Ectodermal cell (in vitro differentiated cells): Measurements from ENCODE around the gene PARP8.

Source experiments
- H3K27ac ChIP-seq: 2 replicates; pipeline ENCODE4 v1.7.0; 2013; ENCODE audit warnings: mild to moderate bottlenecking, low read depth, low read length; ENCODE audit not compliant: insufficient read depth, poor library complexity, severe bottlenecking
- H3K27me3 ChIP-seq: 2 replicates; pipeline ENCODE4 v1.7.0; 2013; ENCODE audit warnings: mild to moderate bottlenecking, low read length; ENCODE audit not compliant: insufficient read depth, control insufficient read depth, poor library complexity, severe bottlenecking
- H3K36me3 ChIP-seq: one replicate; pipeline ENCODE4 v1.7.0; 2013; ENCODE audit warnings: low read length; ENCODE audit not compliant: control insufficient read depth, insufficient read depth
- H3K4me1 ChIP-seq: one replicate; pipeline ENCODE4 v1.7.0; 2013; ENCODE audit warnings: low read length; ENCODE audit not compliant: control insufficient read depth, insufficient read depth
- H3K4me3 ChIP-seq: 2 replicates; pipeline ENCODE4 v1.7.0; 2013; ENCODE audit warnings: low read depth, low read length, control low read depth; ENCODE audit not compliant: insufficient read depth
- H3K9me3 ChIP-seq: 2 replicates; pipeline ENCODE4 v1.7.0; 2013; ENCODE audit warnings: mild to moderate bottlenecking, low read length, moderate library complexity; ENCODE audit not compliant: control insufficient read depth
- WGBS, 2 experiments: methylation state at CpG; one replicate each; pipeline ENCODE4 v1.1.7; 2013; ENCODE audit warnings: missing lambda C conversion rate in 2 of 2; 5-methylcytosine and 5-hydroxymethylcytosine counted together

PARP8 gene

GRCh38 chr5:50827516-50828247 is 161.2 kb downstream of the PARP8 start:
- H3K27ac ChIP-seq, result no peak overlapping the region
- no peaks in the 10 kb centered on the region for H3K9me3 ChIP-seq
- no peaks in the 10 kb centered on the region for H3K36me3 ChIP-seq
- no peaks in the 10 kb centered on the region for H3K4me1 ChIP-seq
- no peak overlapping the region for H3K4me3 ChIP-seq
- H3K27me3 ChIP-seq, result no peaks in the 10 kb centered on the region
- WGBS, 2 experiments, result no CpG with 5 or more reads among the region's 1 CpG

- Histone ChIP-seq H3K27me3 (no peaks in the 10 kb centered on the region), H3K4me1 (no peaks in the 10 kb centered on the region), H3K27ac (no peak overlapping the region), H3K36me3 (no peaks in the 10 kb centered on the region), H3K4me3 (no peak overlapping the region), H3K9me3 (no peaks in the 10 kb centered on the region)
- 81 to 90% methylated on average over 1 of the region's 1 CpG for WGBS, 2 experiments
Measured at GRCh38 chr5:50829023-50829422, 162.6 kb downstream of the PARP8 start.

GRCh38 chr5:50832657-50833284 is 166.3 kb downstream of the PARP8 start:
- no peaks in the 10 kb centered on the region for H3K27me3 ChIP-seq
- H3K4me1 ChIP-seq, result peaks cover 3% of the 10 kb centered on the region
- H3K27ac ChIP-seq, result no peak overlapping the region
- WGBS, 2 experiments, result 92 to 96% methylated on average over 3 of the region's 4 CpGs
- H3K9me3 ChIP-seq, result no peaks in the 10 kb centered on the region
- no peaks in the 10 kb centered on the region for H3K36me3 ChIP-seq
- no peak overlapping the region for H3K4me3 ChIP-seq

- no peak overlapping the region for H3K27ac ChIP-seq
- H3K4me1 ChIP-seq, result peaks cover 3% of the 10 kb centered on the region
- no peaks in the 10 kb centered on the region for H3K9me3 ChIP-seq
- 75 to 88% methylated on average over 2 of the region's 2 CpGs for WGBS, 2 experiments
- H3K27me3 ChIP-seq, result no peaks in the 10 kb centered on the region
- no peak overlapping the region for H3K4me3 ChIP-seq
- no peaks in the 10 kb centered on the region for H3K36me3 ChIP-seq
Measured at GRCh38 chr5:50836356-50836755, 169.9 kb downstream of the PARP8 start.

GRCh38 chr5:50839472-50839871 is 173.0 kb downstream of the PARP8 start:
- Histone ChIP-seq H3K36me3 (no peaks in the 10 kb centered on the region), H3K9me3 (no peaks in the 10 kb centered on the region), H3K27me3 (no peaks in the 10 kb centered on the region), H3K4me3 (no peak overlapping the region), H3K4me1 (peaks cover 3% of the 10 kb centered on the region), H3K27ac (no peak overlapping the region)

GRCh38 chr5:50843091-50843490 is 176.7 kb downstream of the PARP8 start:
- Histone ChIP-seq H3K9me3 (no peaks in the 10 kb centered on the region), H3K4me3 (no peak overlapping the region), H3K36me3 (no peaks in the 10 kb centered on the region), H3K27ac (no peak overlapping the region), H3K27me3 (no peaks in the 10 kb centered on the region), H3K4me1 (no peaks in the 10 kb centered on the region)

GRCh38 chr5:50846261-50846660 is 179.8 kb downstream of the PARP8 start:
- Histone ChIP-seq H3K36me3 (no peaks in the 10 kb centered on the region), H3K27ac (no peak overlapping the region), H3K27me3 (no peaks in the 10 kb centered on the region), H3K4me1 (no peaks in the 10 kb centered on the region), H3K9me3 (no peaks in the 10 kb centered on the region), H3K4me3 (no peak overlapping the region)
- WGBS, 2 experiments, result 100% methylated on average over 1 to 2 of the region's 2 CpGs

- Histone ChIP-seq H3K4me3 (no peak overlapping the region), H3K27ac (no peak overlapping the region), H3K36me3 (no peaks in the 10 kb centered on the region), H3K4me1 (no peaks in the 10 kb centered on the region), H3K27me3 (no peaks in the 10 kb centered on the region), H3K9me3 (no peaks in the 10 kb centered on the region)
- WGBS, 2 experiments, result 92 to 98% methylated on average over 3 of the region's 3 CpGs
Measured at GRCh38 chr5:50849554-50849953, 183.1 kb downstream of the PARP8 start.

GRCh38 chr5:50853151-50853550 is 186.7 kb downstream of the PARP8 start:
- Histone ChIP-seq H3K4me3 (no peak overlapping the region), H3K36me3 (no peaks in the 10 kb centered on the region), H3K9me3 (no peaks in the 10 kb centered on the region), H3K27me3 (no peaks in the 10 kb centered on the region), H3K4me1 (no peaks in the 10 kb centered on the region), H3K27ac (no peak overlapping the region)
- 90% methylated on average over 4 of the region's 4 CpGs for WGBS, 2 experiments

- no peaks in the 10 kb centered on the region for H3K27me3 ChIP-seq
- no peak overlapping the region for H3K4me3 ChIP-seq
- no peaks in the 10 kb centered on the region for H3K36me3 ChIP-seq
- H3K27ac ChIP-seq, result no peak overlapping the region
- H3K4me1 ChIP-seq, result no peaks in the 10 kb centered on the region
- 97% methylated on average over 8 of the region's 8 CpGs for WGBS, 2 experiments
- H3K9me3 ChIP-seq, result no peaks in the 10 kb centered on the region
Measured at GRCh38 chr5:50854082-50854481, 187.6 kb downstream of the PARP8 start.
